Thoracic aorta (tissue), 2 donors: ENCODE results near the gene WNK2. TPM values are rescaled to one million over a fixed set of nuclear protein-coding genes. Genes with fewer than 3 reads are reported as not detected.

Experiments used
- ATAC-seq: fragments of 150-250 bp; one replicate; pipeline ENCODE4 v1.8.0; 2017; ENCODE audit warnings: low read depth; ENCODE audit not compliant: insufficient number of reproducible peaks, low FRiP score
- DNase-seq: peaks from one replicate; pipeline ENCODE4 v3.0.0-alpha.2; 2020; ENCODE audit warnings: low spot score
- H3K27ac ChIP-seq, 2 donors: fragments of 200-600 bp; sonication (generic); 1 replicate in 1 of 2; 2 replicates in 1 of 2; pipeline ENCODE4 v1.5.1; 2016; ENCODE audit warnings: mild to moderate bottlenecking in 2 of 2, moderate library complexity in 2 of 2
- H3K27me3 ChIP-seq: fragments of 200-600 bp; sonication (generic); replicated peaks from 2 replicates; pipeline ENCODE4 v1.6.0; 2016; ENCODE audit warnings: mild to moderate bottlenecking; ENCODE audit not compliant: insufficient read depth
- H3K36me3 ChIP-seq: fragments of 200-600 bp; sonication (generic); one replicate; pipeline ENCODE4 v1.5.1; 2016
- H3K4me1 ChIP-seq, 2 donors: fragments of 200-600 bp; sonication (generic); 1 replicate in 1 of 2; 2 replicates in 1 of 2; pipeline versions ENCODE4 v1.5.1 to v1.6.0; 2016; ENCODE audit warnings: low read depth in 2 of 2, mild to moderate bottlenecking in 1 of 2; ENCODE audit not compliant: control insufficient read depth in 1 of 2
- H3K4me3 ChIP-seq: fragments of 200-600 bp; sonication (generic); 2 replicates; pipeline ENCODE4 v1.5.1; 2016; ENCODE audit warnings: mild to moderate bottlenecking
- H3K9me3 ChIP-seq: fragments of 200-600 bp; sonication (generic); 2 replicates; pipeline ENCODE4 v1.5.1; 2016
- total RNA-seq, 2 donors: library from RNA; depleted of rRNA; stranded (reverse); fragments of >200 nt; gene quantifications; one replicate each; pipeline versions ENCODE4 v1.1.0 to v1.2.3, GENCODE V29; 2016
- TF ChIP-seq, protein P1 (sequence below): fragments of 200-600 bp; sonication (generic); IDR thresholded peaks from one replicate; pipeline ENCODE4 v1.5.1; 2019; ENCODE audit warnings: antibody characterized with exemption

WNK2 gene
- total RNA-seq, 2 donors from 2014 or later, result 0.95 to 4.7 TPM

DNA sequence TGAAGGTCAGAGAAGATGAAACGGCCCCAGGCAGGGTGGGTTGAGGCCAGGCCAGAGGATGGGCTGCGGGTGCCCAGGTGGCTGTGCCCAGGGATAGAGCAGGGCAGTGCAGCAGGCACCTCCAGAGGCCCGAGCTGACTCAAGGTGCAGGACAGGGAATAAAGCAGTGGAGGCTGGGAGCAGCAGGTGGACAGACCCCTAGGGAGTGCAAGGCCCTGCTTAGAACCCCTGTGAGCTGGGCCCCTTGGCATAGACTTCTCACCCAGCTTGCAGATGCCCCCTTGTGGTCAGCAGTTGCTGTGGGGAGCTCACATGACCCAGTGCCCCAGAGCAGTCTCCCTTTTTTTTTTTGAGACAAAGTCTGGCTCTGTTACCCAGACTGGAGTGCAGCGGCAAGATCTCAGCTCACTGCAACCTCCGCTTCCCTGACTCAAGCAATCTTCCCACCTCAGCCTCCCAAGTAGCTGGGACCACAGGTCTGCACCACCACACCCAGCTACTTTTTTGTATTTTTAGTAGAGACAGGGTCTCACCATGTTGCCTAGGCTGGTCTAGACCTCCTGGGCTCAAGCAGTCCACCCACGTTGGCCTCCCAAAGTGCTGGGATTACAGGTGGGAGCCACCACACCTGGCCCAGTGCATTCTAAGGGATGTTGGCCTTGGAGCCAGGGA lies 118.8 kb downstream of the WNK2 start:
- Histone ChIP-seq H3K4me3 (no peak overlapping the region), H3K27me3 (no peaks in the 10 kb centered on the region), H3K4me1 (peaks cover 0 to 17% of the 10 kb centered on the region in 2 donors), H3K27ac (no peak overlapping the region), H3K36me3 (no peaks in the 10 kb centered on the region), H3K9me3 (no peaks in the 10 kb centered on the region)
- no peak for DNase-seq
- ATAC-seq, result no peak
- TF ChIP-seq, protein P1, sequence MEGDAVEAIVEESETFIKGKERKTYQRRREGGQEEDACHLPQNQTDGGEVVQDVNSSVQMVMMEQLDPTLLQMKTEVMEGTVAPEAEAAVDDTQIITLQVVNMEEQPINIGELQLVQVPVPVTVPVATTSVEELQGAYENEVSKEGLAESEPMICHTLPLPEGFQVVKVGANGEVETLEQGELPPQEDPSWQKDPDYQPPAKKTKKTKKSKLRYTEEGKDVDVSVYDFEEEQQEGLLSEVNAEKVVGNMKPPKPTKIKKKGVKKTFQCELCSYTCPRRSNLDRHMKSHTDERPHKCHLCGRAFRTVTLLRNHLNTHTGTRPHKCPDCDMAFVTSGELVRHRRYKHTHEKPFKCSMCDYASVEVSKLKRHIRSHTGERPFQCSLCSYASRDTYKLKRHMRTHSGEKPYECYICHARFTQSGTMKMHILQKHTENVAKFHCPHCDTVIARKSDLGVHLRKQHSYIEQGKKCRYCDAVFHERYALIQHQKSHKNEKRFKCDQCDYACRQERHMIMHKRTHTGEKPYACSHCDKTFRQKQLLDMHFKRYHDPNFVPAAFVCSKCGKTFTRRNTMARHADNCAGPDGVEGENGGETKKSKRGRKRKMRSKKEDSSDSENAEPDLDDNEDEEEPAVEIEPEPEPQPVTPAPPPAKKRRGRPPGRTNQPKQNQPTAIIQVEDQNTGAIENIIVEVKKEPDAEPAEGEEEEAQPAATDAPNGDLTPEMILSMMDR, result peak; percentile 35

DNA sequence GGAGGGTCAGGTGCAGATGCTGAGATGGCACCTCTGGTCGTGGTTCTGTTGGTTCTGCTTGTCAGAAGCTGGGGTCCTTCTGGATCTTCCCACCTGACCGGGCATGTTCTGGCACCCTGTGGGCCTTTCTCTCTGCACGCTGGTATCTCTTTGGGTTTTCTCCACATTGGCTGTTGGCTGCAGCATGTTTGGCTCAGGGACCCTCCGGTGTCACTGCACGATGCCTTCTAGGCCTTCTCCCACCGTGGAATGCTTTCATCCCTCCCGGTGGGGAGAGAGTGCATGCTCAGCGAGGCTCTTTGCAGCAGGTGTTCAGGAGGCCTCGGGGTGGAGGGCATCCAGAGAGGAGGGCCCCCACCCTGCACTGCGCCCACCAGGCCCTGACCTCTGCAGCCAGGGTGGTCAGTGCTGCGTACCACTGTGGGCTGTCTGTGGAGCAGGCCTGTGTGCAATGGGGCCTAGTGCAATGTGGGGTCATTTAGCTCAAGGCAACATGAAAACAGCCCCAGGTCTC lies 119.4 kb downstream of the WNK2 start:
- no peaks in the 10 kb centered on the region for H3K9me3 ChIP-seq
- no peaks in the 10 kb centered on the region for H3K27me3 ChIP-seq
- H3K36me3 ChIP-seq, result no peaks in the 10 kb centered on the region
- peaks cover 0 to 17% of the 10 kb centered on the region in 2 donors for H3K4me1 ChIP-seq
- ATAC-seq (no peak), DNase-seq (no peak)
- H3K27ac ChIP-seq, result no peak overlapping the region
- TF ChIP-seq, protein P1, result no peak
- H3K4me3 ChIP-seq, result no peak overlapping the region

DNA sequence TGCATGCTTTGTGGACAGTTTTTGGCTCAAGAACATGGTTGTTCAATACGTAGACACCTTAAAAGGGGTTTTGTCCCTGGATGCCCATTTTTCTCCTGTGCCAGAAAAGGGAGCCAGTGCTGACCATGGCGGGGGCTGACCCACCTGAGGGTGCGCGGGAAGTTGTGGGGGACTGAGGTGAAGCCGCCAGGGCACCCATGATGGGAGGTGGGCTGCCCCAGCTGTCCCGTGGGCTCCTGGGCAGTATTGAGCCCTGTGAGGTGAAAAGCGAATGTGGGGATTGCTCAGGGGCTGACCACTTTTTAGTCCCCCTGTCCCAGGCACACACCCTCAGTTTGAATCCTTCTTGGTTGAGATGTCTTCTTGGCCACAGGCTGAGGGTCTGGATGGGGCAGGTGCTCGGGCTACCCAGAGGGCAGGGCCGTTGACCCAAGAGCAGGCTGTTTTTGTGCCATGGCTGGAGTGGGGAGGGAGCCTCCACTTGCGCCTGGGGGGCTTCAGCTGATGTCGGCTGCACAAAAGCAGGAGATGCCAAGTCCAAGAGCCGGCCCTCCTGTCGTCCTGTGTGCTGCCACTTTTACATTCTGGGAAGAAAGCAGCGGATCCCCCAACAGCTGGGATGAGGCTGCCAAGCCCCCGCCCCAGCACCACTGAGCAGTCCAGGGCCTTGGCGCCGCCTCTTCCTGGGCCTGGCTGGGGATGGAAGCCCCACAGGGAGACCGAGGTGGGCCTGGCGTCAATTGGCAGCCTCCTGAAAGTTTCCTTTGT lies 120.1 kb downstream of the WNK2 start:
- Histone ChIP-seq H3K4me1 (peaks cover 0 to 17% of the 10 kb centered on the region in 2 donors), H3K27ac (no peak overlapping the region), H3K9me3 (no peaks in the 10 kb centered on the region), H3K27me3 (no peaks in the 10 kb centered on the region), H3K4me3 (no peak overlapping the region), H3K36me3 (no peaks in the 10 kb centered on the region)
- ATAC-seq (no peak), DNase-seq (no peak)
- TF ChIP-seq, protein P1, result no peak

DNA sequence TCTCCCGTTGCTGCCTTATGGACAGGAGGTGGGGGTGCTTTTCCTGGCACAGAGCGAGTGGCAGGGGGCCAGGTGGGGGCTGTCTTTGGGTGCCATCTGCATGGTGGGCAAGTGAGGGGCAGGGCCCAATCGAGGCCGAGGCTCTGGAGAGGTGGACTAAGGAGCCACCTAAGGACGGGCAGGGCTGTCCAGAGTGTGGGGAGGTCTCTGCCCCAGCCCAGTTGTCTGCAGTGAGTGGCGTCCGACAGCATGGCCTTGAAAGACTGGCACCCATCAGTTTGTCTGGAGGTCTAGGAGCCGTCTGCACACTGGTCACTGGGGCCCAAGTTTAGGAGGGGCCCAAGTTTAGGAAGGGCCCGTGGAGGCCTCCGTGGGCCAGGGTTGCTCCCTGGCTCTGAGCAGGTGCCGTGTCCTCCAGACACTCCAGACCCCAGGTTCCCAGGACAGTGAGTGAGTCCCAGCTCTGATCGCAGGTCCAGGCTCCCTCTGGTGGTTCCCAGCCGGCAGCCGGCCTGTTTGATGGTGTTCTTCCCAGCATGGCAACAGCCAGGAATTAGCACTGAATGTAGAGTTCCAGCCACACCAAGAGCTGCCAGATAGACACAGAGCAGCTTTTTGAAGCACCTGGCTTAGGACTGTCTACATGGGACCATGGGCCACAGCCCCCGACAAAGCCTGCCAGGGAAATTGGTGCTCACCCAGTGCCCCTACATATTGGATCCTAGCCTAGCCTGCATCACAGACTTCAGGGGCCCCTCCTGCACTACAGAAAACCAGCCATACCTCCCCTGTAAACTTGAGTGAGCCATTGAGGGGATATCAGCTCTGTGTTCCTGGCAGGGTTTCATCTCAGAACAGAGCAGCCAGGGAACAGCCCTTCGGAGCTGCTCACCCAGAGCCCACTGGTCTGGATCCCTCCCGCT lies 120.9 kb downstream of the WNK2 start:
- no peak for ATAC-seq
- Histone ChIP-seq H3K27ac (peak overlapping the region; percentile 61 to 78), H3K36me3 (no peaks in the 10 kb centered on the region), H3K9me3 (no peaks in the 10 kb centered on the region), H3K4me3 (no peak overlapping the region), H3K4me1 (peaks cover 0 to 17% of the 10 kb centered on the region in 2 donors), H3K27me3 (no peaks in the 10 kb centered on the region)
- TF ChIP-seq, protein P1, result peak; percentile 66
- no peak for DNase-seq
